CD4-positive, alpha-beta T cell (primary cell): ENCODE data around the gene SLCO2A1. TPM values are rescaled to one million over a fixed set of nuclear protein-coding genes. Genes with fewer than 3 reads are reported as not detected.

ENCODE experiments used
- ATAC-seq: fragments of 200-7000 bp; cut with Tn5 transposase; one replicate; pipeline ENCODE4 v1.10.0; 2022; ENCODE audit warnings: mild to moderate bottlenecking; ENCODE audit not compliant: poor library complexity
- CTCF ChIA-PET: fragments of 350-600 bp; sonication (Branson Sonifier 250); formaldehyde crosslinking; loops from one replicate; lab custom pipeline; 2021; ENCODE audit warnings: antibody characterized with exemption, inconsistent platforms; lab: Charles Lee
- POLR2A ChIA-PET: fragments of 350-600 bp; sonication (Branson Sonifier 250); formaldehyde crosslinking; loops from one replicate; lab custom pipeline; 2021; ENCODE audit warnings: antibody characterized with exemption, inconsistent platforms; lab: Charles Lee
- DNase-seq, 14 experiments: peaks; one replicate each; pipeline ENCODE4 v3.0.0-alpha.2; 2013 to 2020; ENCODE audit warnings: mixed read lengths in 2 of 14
- H3K27ac ChIP-seq, 2 donors: one replicate each; pipeline versions ENCODE4 v1.5.1 to v1.7.0; 2013; ENCODE audit warnings: low read length in 2 of 2, low read depth in 1 of 2, mild to moderate bottlenecking in 1 of 2
- H3K27me3 ChIP-seq, 2 experiments: 1 replicate in 1 of 2; 2 replicates in 1 of 2; pipeline versions ENCODE4 v1.6.1 to v1.7.0; 2013; ENCODE audit warnings: low read length in 2 of 2, control low read depth in 1 of 2, mild to moderate bottlenecking in 1 of 2, moderate library complexity in 1 of 2; ENCODE audit not compliant: insufficient read depth in 2 of 2, control insufficient read depth in 1 of 2
- H3K36me3 ChIP-seq: one replicate; pipeline ENCODE4 v1.6.1; 2013; ENCODE audit warnings: low read length, control low read depth; ENCODE audit not compliant: insufficient read depth
- H3K4me1 ChIP-seq: one replicate; pipeline ENCODE4 v1.6.1; 2013; ENCODE audit warnings: low read length, control low read depth; ENCODE audit not compliant: insufficient read depth
- H3K4me3 ChIP-seq: one replicate; pipeline ENCODE4 v1.5.1; 2013; ENCODE audit warnings: mild to moderate bottlenecking, low read length, moderate library complexity
- H3K9me3 ChIP-seq, 2 experiments: 1 replicate in 1 of 2; 2 replicates in 1 of 2; pipeline versions ENCODE4 v1.6.1 to v1.7.0; 2013; ENCODE audit warnings: low read length in 2 of 2, mild to moderate bottlenecking in 2 of 2, control low read depth in 1 of 2, moderate library complexity in 1 of 2; ENCODE audit not compliant: control insufficient read depth in 1 of 2, insufficient read depth in 1 of 2
- H3K27ac Mint-ChIP-seq: one replicate; pipeline ENCODE4 v1.8.0; 2020; ENCODE audit warnings: mixed read lengths
- H3K27me3 Mint-ChIP-seq: one replicate; pipeline ENCODE4 v1.8.0; 2021; ENCODE audit warnings: mixed read lengths
- H3K36me3 Mint-ChIP-seq: one replicate; pipeline ENCODE4 v1.8.0; 2021; ENCODE audit warnings: low read depth, mixed read lengths
- H3K4me1 Mint-ChIP-seq: one replicate; pipeline ENCODE4 v1.8.0; 2021; ENCODE audit warnings: low read depth, mixed read lengths
- H3K4me3 Mint-ChIP-seq: one replicate; pipeline ENCODE4 v1.8.0; 2020; ENCODE audit warnings: mild to moderate bottlenecking, mixed read lengths
- H3K9me3 Mint-ChIP-seq: one replicate; pipeline ENCODE4 v1.8.0; 2020; ENCODE audit warnings: mixed read lengths
- CTCF ChIP-seq: fragments of 200-600 bp; IDR thresholded peaks from one replicate; pipeline ENCODE4 v1.8.0; 2022; ENCODE audit warnings: antibody characterized with exemption, mild to moderate bottlenecking
- intact Hi-C, 2 experiments: fragments of 100-400 bp; cut with DNase I in 1 of 2; cut with micrococcal nuclease in 1 of 2; formaldehyde crosslinking; loops; one replicate each; pipeline versions ENCODE4 v1.15.1 to v1.9.0; 2023 to 2025; cut with DNase I, micrococcal nuclease
- total RNA-seq, 174 experiments: library from RNA in 2 of 174; stranded (reverse) in 2 of 174; gene quantifications; one replicate each; pipeline ENCODE4 v1.2.3 and lab custom pipeline; 2021 to 2026

SLCO2A1 gene
- total RNA-seq, 2 experiments from 2014 or later, result not detected

- Mint-ChIP-seq H3K36me3 (no peaks in the 10 kb centered on the region), H3K27ac (no peak overlapping the region), H3K4me3 (no peak overlapping the region), H3K27me3 (peaks cover 14% of the 10 kb centered on the region), H3K4me1 (no peaks in the 10 kb centered on the region), H3K9me3 (peaks cover 1% of the 10 kb centered on the region)
- Histone ChIP-seq H3K4me1 (no peaks in the 10 kb centered on the region), H3K36me3 (no peaks in the 10 kb centered on the region), H3K4me3 (no peak overlapping the region), H3K27ac (no peak overlapping the region), H3K27me3 (no peaks in the 10 kb centered on the region), H3K9me3 (peaks cover 0 to 5% of the 10 kb centered on the region in 2 experiments)
- no peak for ATAC-seq
- intact Hi-C loops, result no loop called here
- CTCF ChIA-PET, result no interaction called here
- POLR2A ChIA-PET, result no interaction called here
- no peak for TF ChIP-seq CTCF
- DNase-seq, result no peak
Observed at GRCh38 chr3:134038716-134039115, 9.0 kb upstream of the SLCO2A1 start.

- no peak for TF ChIP-seq CTCF
- no peak overlapping the region for H3K27ac Mint-ChIP-seq
- no peak overlapping the region for H3K4me3 Mint-ChIP-seq
- intact Hi-C loops, result no loop called here
- ChIA-PET POLR2A (no interaction called here), CTCF (no interaction called here)
- no peak for ATAC-seq
- no peaks in the 10 kb centered on the region for H3K4me1 Mint-ChIP-seq
- H3K4me3 ChIP-seq, result no peak overlapping the region
- H3K9me3 ChIP-seq, result no peaks in the 10 kb centered on the region
- H3K36me3 ChIP-seq, result no peaks in the 10 kb centered on the region
- peaks cover 0 to 2% of the 10 kb centered on the region in 2 experiments for H3K27me3 ChIP-seq
- no peak overlapping the region for H3K27ac ChIP-seq
- peaks cover 18% of the 10 kb centered on the region for H3K27me3 Mint-ChIP-seq
- no peak for DNase-seq
- H3K4me1 ChIP-seq, result no peaks in the 10 kb centered on the region
- no peaks in the 10 kb centered on the region for H3K36me3 Mint-ChIP-seq
- peaks cover 1% of the 10 kb centered on the region for H3K9me3 Mint-ChIP-seq
Observed at GRCh38 chr3:134038071-134038491, 8.4 kb upstream of the SLCO2A1 start.

- DNase-seq, result no peak
- no peak for ATAC-seq
- Histone ChIP-seq H3K9me3 (no peaks in the 10 kb centered on the region), H3K27me3 (peaks cover under 1 to 6% of the 10 kb centered on the region in 2 experiments), H3K4me3 (no peak overlapping the region), H3K27ac (no peak overlapping the region), H3K36me3 (no peaks in the 10 kb centered on the region), H3K4me1 (no peaks in the 10 kb centered on the region)
- intact Hi-C loops, result no loop called here
- Mint-ChIP-seq H3K27ac (no peak overlapping the region), H3K4me3 (no peak overlapping the region), H3K4me1 (no peaks in the 10 kb centered on the region), H3K36me3 (no peaks in the 10 kb centered on the region), H3K9me3 (peaks cover under 1% of the 10 kb centered on the region), H3K27me3 (peaks cover 23% of the 10 kb centered on the region)
- no peak for TF ChIP-seq CTCF
- ChIA-PET CTCF (no interaction called here), POLR2A (no interaction called here)
Observed at GRCh38 chr3:134037168-134037567, 7.4 kb upstream of the SLCO2A1 start.
